ENCODE data around the gene CCT5. TPM values are rescaled to one million over a fixed set of nuclear protein-coding genes. Genes with fewer than 3 reads are reported as not detected.
"Not testable (repeated sequence)": the region's sequence is repeated elsewhere in the genome, so short reads cannot be mapped to it uniquely, and the experiment has no call there.

The CCT5 gene
- total RNA-seq, 1 donor from 2014 or later: 820 TPM

- DNase-seq (ENCODE audit: low read depth, low spot score): no peak
These were observed 26.6 kb downstream of the CCT5 start for GRCh38 chr5:10276691-10277090.

GRCh38 chr5:10277773-10278630 lies 27.9 kb downstream of the CCT5 start:
- DNase-seq (ENCODE audit: low read depth, low spot score): no peak

- DNase-seq (ENCODE audit: low read depth, low spot score): no peak
These were observed 28.7 kb downstream of the CCT5 start for GRCh38 chr5:10278658-10279279.

- DNase-seq (ENCODE audit: low read depth, low spot score): no peak
These were observed 29.2 kb downstream of the CCT5 start for GRCh38 chr5:10279328-10279727.

- no peak for DNase-seq (ENCODE audit: low read depth, low spot score)
These were observed 30.0 kb downstream of the CCT5 start for GRCh38 chr5:10279925-10280720.

- DNase-seq (ENCODE audit: low read depth, low spot score): peak; percentile 30
These were observed 34.0 kb downstream of the CCT5 start for GRCh38 chr5:10283927-10284635.

- DNase-seq (ENCODE audit: low read depth, low spot score): not testable (repeated sequence)
These were observed 35.3 kb downstream of the CCT5 start for GRCh38 chr5:10285362-10285761.

GRCh38 chr5:10286162-10286861 lies 36.2 kb downstream of the CCT5 start:
- no peak for DNase-seq (ENCODE audit: low read depth, low spot score)

- no peak for DNase-seq (ENCODE audit: low read depth, low spot score)
These were observed 36.8 kb downstream of the CCT5 start for GRCh38 chr5:10286862-10287227.

GRCh38 chr5:10288592-10289219 lies 38.6 kb downstream of the CCT5 start:
- DNase-seq (ENCODE audit: low read depth, low spot score): no peak

GRCh38 chr5:10289353-10289752 lies 39.3 kb downstream of the CCT5 start:
- no peak for DNase-seq (ENCODE audit: low read depth, low spot score)

GRCh38 chr5:10289991-10290390 lies 39.9 kb downstream of the CCT5 start:
- DNase-seq (ENCODE audit: low read depth, low spot score): no peak

- DNase-seq (ENCODE audit: low read depth, low spot score): no peak
These were observed 40.4 kb downstream of the CCT5 start for GRCh38 chr5:10290438-10290837.

GRCh38 chr5:10291692-10292339 lies 41.7 kb downstream of the CCT5 start:
- no peak for DNase-seq (ENCODE audit: low read depth, low spot score)

- no peak for DNase-seq (ENCODE audit: low read depth, low spot score)
These were observed 44.0 kb downstream of the CCT5 start for GRCh38 chr5:10293907-10294662.

- DNase-seq (ENCODE audit: low read depth, low spot score): peak; percentile 19
These were observed 45.7 kb downstream of the CCT5 start for GRCh38 chr5:10295619-10296326.

GRCh38 chr5:10297646-10298204 lies 47.6 kb downstream of the CCT5 start:
- DNase-seq (ENCODE audit: low read depth, low spot score): no peak

- DNase-seq (ENCODE audit: low read depth, low spot score): no peak
These were observed 50.2 kb downstream of the CCT5 start for GRCh38 chr5:10300246-10300645.
